DMS114 treated with DMSO at 0.1 percent for 48 hours (cell line): Measurements from ENCODE around the gene CGAS.
"Not testable (repeated sequence)": the region's sequence is repeated elsewhere in the genome, so short reads cannot be mapped to it uniquely, and the experiment has no call there.

Experiments
- DNase-seq: peaks from one replicate; lab custom pipeline; 2025; ENCODE audit not compliant: unreplicated experiment; lab: John Stamatoyannopoulos, UW

CGAS gene

DNA sequence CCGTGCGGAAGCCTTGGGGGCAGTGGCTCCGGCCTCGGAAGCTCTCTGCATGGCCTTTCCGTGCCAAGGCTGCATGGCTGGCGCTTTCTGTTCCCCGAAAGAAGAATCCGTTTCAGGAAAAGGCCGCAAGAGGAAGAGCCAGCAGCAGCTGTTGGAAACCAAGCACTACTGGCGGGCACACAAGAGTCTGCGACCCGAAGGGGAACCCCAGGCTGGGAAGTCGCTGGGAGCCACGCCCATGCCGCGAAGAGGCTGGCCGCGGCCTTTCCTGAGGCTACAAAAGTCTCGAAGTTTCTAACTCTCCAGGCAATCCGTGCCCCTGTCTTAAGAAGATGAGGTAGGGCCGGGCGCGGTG is at the start of gene CGAS:
CGAS (minus strand) TSS at position 191 of the 355 bp plus-strand sequence; CDS start at position 75, 116 bp downstream.
- DNase-seq, result peak; percentile 46

GRCh38 chr6:73497915-73498314 is 45.8 kb upstream of the CGAS start:
- no peak for DNase-seq

DNA sequence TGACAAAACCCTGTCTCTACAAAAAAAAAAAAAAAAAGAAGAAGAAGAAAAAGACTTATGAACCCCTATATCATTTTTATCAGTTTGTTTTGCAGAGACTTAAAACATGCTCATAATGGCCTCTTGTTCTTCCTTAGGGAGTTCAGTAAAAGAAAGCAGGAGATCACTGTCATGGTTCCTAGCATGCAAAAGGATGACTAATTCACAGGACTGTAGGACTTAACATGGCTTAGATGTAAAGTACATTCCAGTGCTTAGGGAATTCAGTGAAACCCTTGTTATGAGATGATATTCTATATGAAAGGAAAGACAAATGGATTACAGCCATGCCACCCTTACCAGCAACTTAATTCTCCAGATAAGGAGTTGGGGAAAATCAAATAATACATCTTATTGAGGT is 39.3 kb upstream of the CGAS start:
- DNase-seq, result no peak

DNA sequence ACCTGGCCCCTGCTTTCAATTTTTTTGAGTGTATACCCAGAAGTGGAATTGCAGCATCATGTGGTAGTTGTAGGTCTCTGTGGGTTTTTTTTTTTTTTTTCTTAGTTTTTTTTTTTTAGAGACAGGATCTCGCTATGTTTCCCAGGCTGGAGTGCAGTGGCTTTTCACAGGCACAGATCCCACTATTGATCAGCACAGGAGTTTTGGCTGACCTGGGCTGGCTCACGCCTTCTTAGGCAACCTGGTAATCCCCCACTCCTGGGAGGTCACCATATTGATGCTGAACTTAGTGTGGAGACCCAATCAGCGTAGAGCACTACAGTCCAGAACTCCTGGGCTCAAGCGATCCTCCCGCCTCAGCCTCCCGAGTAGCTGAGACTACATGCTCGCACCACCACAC is 35.4 kb upstream of the CGAS start:
- DNase-seq, result no peak

- DNase-seq, result no peak
Measured at GRCh38 chr6:73484438-73484837, 32.3 kb upstream of the CGAS start.

DNA sequence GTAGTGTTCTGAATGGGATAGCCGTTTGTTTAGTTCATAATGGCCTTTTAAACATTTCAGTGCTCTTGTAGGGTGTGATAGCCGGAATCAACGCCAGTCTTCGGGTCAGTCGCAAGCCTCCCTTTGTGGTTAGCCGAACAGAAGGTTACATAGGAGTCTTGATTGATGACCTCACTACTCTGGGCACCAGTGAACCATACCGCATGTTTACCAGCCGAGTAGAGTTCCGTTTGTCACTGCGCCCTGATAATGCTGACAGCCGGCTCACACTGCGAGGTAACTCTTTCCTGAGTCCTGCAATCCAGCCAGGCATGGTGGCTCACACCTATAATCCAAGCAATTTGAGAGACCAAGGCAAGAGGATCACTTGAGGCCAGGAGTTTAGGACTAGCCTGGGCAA is 29.9 kb upstream of the CGAS start:
- DNase-seq, result no peak

- DNase-seq, result no peak
Measured at GRCh38 chr6:73477407-73477806, 25.3 kb upstream of the CGAS start.

GRCh38 chr6:73476723-73477122 is 24.6 kb upstream of the CGAS start:
- DNase-seq, result no peak

- DNase-seq, result no peak
Measured at GRCh38 chr6:73471686-73472290, 19.7 kb upstream of the CGAS start.

DNA sequence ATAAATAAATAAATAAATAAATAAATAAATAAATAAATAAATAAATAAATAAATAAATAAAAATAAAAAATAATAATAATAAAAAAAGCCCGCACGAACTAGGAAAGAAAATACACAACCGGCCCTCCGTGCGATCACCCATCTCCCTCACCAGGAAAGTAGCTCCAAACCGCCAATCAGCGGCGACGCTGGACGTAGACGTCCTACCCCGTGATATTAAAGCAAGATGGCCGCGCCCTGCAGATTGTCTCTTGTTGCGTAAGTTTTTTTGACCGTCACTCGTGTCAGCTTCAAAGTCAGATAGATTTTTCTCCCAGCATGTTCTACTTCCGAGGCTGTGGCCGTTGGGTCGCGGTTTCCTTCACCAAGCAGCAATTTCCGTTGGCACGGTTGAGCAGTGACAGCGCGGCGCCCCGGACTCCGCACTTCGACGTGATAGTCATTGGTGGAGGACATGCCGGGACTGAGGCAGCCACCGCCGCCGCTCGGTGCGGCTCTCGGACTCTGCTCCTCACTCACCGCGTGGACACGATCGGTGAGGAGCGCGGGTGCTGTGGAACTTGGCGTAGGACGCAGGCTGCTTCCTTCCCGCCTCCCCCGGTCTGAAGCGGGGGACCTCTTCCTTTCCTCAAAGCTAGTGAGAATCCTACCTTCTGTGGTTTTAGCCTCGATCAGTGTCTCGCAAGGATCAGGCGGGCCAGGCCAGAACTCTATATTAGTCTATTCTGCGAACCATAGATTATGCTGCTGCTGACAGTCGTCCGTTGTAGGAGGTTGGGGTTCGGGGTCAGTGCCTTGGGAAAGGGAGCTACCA is 9.6 kb upstream of the CGAS start, which contains the start of gene MTO1:
MTO1 (plus strand) TSS at position 201 of the 814 bp plus-strand sequence; CDS start at position 319, 118 bp downstream.
- DNase-seq, result peak; percentile 77

DNA sequence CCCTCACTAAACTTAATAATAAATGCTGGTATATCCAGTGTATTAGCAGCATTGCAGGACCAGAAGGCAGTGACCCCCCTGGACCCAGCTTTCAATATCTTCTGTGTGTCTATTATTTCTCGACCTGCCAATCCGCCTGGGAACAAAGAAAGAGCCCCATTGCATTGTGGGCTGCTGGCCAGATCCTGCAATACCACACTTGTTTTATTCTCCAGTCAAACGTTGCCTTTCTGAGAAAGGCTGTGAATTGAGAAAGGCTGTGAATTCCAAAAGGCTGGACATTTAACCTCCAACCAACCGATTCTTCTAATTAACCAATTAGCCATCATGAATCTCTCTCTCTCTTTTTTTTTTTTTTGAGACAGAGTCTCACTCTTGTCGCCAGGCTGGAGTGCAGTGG is 8.0 kb upstream of the CGAS start:
- DNase-seq, result no peak

- not testable (repeated sequence) for DNase-seq
Measured at GRCh38 chr6:73459474-73459873, 7.4 kb upstream of the CGAS start.

DNA sequence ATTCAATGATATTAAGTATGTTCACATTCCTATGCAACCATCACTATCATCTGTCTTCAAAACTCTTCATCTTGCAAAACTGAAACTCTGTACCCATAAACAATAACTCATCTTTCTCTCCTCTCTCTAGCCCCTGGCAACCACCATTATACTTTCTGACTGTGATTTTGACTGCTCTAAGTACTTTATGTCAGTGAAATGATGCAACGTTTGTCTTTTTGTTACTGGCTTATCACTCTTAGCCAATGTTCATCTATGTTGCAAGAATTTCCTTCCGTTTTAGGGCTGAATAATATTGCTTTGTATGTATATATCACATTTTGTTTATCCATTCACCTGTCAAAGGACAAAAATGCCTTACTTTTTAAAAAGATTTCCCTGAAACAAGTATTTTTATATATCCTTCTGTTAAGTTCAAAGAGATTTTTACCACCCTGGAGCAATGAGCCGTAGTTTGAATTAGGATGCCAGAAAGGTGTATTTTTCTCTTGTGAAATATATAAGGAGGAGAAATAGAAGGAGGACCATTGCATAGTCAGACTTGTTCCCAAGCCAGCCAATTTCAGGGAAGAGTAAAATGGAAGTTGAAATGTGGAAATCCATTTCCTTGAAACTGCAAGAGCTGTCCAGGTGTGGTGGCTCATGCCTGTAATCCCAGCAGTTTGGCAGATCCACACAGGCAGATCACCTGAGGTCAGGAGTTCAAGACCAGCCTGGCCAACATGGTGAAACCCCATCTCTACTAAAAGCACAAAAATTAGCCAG is 4.0 kb upstream of the CGAS start:
- DNase-seq, result no peak

DNA sequence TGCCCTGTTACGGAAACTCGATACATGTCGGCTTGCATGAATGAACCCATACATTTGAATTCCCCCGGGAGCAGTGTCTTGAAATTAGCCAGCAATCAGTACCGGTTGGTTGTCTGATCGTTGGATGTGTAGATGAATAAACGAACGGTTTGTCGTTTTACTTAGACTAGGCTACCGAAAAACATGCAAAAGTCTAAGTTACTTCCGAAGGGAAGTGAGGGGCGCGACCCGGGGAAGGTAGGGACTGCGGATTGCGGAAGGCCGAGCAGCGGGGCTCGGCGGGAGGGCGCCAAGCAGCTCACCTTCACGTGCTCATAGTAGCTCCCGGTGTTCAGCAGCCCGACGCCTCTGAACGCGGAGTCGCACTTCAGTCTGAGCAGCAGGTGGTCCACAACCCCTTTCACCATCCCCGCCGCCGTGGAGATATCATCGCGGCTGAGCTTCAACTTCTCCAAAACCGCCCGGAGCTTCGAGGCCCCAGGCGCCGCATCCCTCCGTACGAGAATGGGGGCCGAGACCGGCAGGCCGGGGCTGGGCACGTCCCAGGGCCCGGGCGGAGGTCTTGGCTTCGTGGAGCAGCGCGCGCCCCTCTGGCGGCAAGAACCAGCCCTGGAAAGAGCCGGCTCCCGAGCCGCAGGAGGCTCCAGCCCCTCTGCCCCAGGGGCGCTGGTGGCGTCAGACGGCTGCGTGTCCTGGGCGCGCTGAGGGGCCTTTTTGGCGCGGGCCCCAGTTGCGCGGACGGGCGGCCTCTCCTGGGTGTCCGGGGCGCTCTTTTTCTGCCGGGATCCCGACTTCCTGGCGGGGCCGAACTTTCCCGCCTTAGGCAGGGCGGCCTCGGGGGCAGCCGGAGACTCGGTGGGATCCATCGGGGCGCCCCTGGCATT is 632 bp downstream of the CGAS start:
- no peak for DNase-seq

DNA sequence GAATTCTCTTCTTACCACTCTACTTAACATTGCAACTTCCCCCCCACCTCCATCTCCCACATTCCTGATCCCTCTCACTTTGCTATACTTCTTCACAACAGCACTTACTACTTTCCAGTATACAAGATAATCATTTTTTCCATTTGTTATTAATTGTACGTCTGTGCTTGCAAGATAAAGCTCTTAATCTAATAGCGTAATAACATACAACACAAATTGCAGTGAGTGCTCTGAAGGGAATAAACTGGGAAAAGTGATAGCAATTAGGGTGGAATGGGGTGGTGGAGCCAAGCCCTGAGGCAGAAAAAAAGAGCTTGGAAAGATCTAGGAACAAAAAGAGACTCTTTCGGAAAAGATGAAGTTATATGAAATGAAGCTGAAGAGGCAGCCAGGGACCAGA is 8.5 kb downstream of the CGAS start:
- no peak for DNase-seq

- no peak for DNase-seq
Measured at GRCh38 chr6:73435236-73435635, 16.9 kb downstream of the CGAS start.

DNA sequence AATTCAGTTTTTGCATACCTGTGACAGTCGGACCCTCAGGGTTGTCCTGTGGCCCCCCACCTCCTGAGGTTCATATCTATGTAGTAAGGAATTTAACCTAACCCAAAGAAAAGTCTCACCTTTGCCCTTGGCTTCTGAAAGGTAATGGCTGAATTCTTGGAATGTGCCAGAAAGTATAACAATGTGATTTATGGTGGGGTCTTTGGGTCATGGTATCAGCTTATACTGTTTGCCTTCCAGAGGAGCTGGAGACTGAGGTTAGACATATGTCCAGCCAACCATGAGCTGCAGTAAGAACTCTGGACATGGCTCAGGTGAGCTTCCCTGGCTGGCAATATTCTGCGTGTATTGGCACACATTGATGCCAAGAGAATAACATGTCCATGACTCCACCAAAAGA is 30.6 kb downstream of the CGAS start:
- no peak for DNase-seq

DNA sequence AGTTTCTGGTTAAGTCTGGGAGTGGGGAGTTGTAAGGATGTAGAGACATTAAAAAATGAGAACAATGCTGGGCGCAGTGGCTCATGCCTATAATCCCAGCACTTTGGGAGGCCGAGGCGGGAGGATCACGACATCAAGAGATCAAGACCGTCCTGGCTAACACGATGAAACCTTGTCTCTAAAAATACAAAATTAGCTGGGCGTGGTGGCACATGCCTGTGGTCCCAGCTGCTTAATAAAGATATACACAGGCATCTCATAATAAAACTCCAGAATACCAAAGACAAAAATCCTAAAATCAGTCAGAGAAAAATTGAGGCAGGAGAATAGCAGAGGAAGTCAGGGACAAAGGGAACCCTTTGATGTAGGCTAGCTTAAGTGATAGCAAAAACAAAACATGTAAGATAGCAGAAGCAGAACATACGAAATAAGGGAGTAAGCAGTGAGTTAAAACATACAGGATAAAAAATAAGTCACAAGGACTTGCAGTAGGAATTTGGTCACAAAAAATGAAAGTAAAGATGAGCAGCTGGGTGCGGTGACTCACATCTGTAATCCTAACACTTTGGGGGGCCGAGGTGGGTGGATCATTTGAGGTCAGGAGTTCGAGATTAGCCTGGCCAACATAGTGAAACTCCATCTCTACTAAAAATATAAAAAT is 33.9 kb downstream of the CGAS start:
- no peak for DNase-seq

GRCh38 chr6:73413102-73413501 is 39.0 kb downstream of the CGAS start:
- DNase-seq, result no peak

DNA sequence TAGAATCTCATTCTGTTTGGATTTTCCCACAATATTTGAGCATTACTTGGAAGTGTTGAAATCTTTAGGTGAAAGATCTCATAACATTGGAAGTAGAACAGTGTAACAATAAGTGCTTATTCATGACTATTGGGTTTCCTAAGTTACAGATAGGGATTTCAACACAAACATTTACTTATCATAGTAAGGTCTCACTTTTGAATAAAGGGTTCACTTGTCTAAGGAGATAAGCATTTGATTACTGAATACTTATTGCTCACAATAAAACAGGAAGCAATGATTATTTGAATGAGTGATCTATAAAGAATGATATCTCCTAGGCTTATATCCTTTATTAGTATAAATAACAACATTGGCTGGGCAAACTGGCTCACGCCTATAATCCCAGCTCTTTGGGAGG is 42.7 kb downstream of the CGAS start:
- DNase-seq, result no peak
